H1 (cell line): Measurements from ENCODE around the gene SMIM7. TPM values are rescaled to one million over a fixed set of nuclear protein-coding genes. Genes with fewer than 3 reads are reported as not detected.

Experiments
- CTCF ChIA-PET: fragments of 300-600 bp; sonication (Branson Sonifier 250); formaldehyde crosslinking; loops from one replicate; lab custom pipeline; 2021; ENCODE audit not compliant: partially characterized antibody; lab: Charles Lee
- POLR2A ChIA-PET: fragments of 300-600 bp; sonication (Branson Sonifier 250); formaldehyde crosslinking; loops from one replicate; lab custom pipeline; 2021; ENCODE audit warnings: inconsistent platforms; ENCODE audit not compliant: partially characterized antibody; lab: Charles Lee
- DNase-seq, 2 experiments: peaks; one replicate each; pipeline versions ENCODE4 v3.0.0 to v3.0.0-alpha.2; 2010 to 2022; ENCODE audit warnings: low spot score in 2 of 2, low read depth in 1 of 2, mixed read lengths in 1 of 2
- FAIRE-seq: peaks from 2 replicates; lab custom pipeline; 2011; peaks lifted over from hg19 to GRCh38; lab: Jason Lieb, UNC
- H2AFZ ChIP-seq: 2 replicates; pipeline ENCODE4 v1.8.1; 2012; ENCODE audit warnings: low read length, inconsistent platforms
- H2AK5ac ChIP-seq: 2 replicates; pipeline ENCODE4 v1.6.1; 2013; ENCODE audit warnings: low read depth, low read length
- H2BK120ac ChIP-seq: replicated peaks from 2 replicates; pipeline ENCODE3; 2013; ENCODE audit warnings: low read depth, low read length, inconsistent platforms
- H2BK12ac ChIP-seq: 2 replicates; pipeline ENCODE4 v1.6.1; 2013; ENCODE audit warnings: low read depth, low read length
- H2BK15ac ChIP-seq: 2 replicates; pipeline ENCODE4 v1.6.1; 2013; ENCODE audit warnings: low read length
- H2BK20ac ChIP-seq: 2 replicates; pipeline ENCODE4 v1.6.1; 2013; ENCODE audit warnings: low read length
- H2BK5ac ChIP-seq: 2 replicates; pipeline ENCODE4 v1.6.1; 2013; ENCODE audit warnings: low read depth, low read length
- H3K14ac ChIP-seq: 2 replicates; pipeline ENCODE4 v1.6.1; 2013; ENCODE audit warnings: inconsistent platforms; ENCODE audit not compliant: insufficient read length
- H3K18ac ChIP-seq: 2 replicates; pipeline ENCODE4 v1.6.1; 2013; ENCODE audit warnings: low read length; ENCODE audit errors: extremely low read depth
- H3K23ac ChIP-seq: 2 replicates; pipeline ENCODE4 v1.6.1; 2013; ENCODE audit warnings: inconsistent platforms; ENCODE audit not compliant: insufficient read length
- H3K23me2 ChIP-seq: 2 replicates; pipeline ENCODE4 v1.6.1; 2013; ENCODE audit warnings: low read depth, low read length
- H3K27ac ChIP-seq: 2 replicates; pipeline ENCODE4 v1.6.1; 2011; ENCODE audit warnings: low read depth, low read length, inconsistent platforms
- H3K27me3 ChIP-seq, 4 experiments: replicated peaks in 1 of 4; 1 replicate in 1 of 4; 2 replicates in 3 of 4; pipeline versions ENCODE4 v1.6.1 to v1.8.1; 2011 to 2013; ENCODE audit warnings: low read length in 3 of 4, mild to moderate bottlenecking in 3 of 4, inconsistent platforms in 2 of 4, mixed read lengths in 2 of 4, moderate library complexity in 1 of 4; ENCODE audit not compliant: control insufficient read depth in 3 of 4, insufficient read depth in 3 of 4; ENCODE audit errors: extremely low read depth in 1 of 4
- H3K36me3 ChIP-seq, 4 experiments: 2 replicates each; pipeline versions ENCODE4 v1.6.1 to v1.8.1; 2011 to 2013; ENCODE audit warnings: mild to moderate bottlenecking in 4 of 4, low read length in 3 of 4, moderate library complexity in 2 of 4, control low read depth in 1 of 4, inconsistent platforms in 1 of 4; ENCODE audit not compliant: insufficient read depth in 4 of 4, control insufficient read depth in 2 of 4
- H3K4ac ChIP-seq: replicated peaks from 2 replicates; pipeline ENCODE3; 2013; ENCODE audit warnings: low read length, low read depth, mixed read lengths, inconsistent platforms; ENCODE audit not compliant: insufficient read length
- H3K4me1 ChIP-seq, 4 experiments: replicated peaks in 1 of 4; 1 replicate in 1 of 4; 2 replicates in 3 of 4; pipeline versions ENCODE4 v1.6.1 to v1.8.1; 2011 to 2013; ENCODE audit warnings: low read length in 3 of 4, inconsistent platforms in 2 of 4, mixed read lengths in 1 of 4; ENCODE audit not compliant: insufficient read depth in 4 of 4, control insufficient read depth in 3 of 4
- H3K4me2 ChIP-seq, 2 experiments: 2 replicates each; pipeline versions ENCODE4 v1.6.1 to v1.8.1; 2011 to 2013; ENCODE audit warnings: low read depth in 2 of 2, low read length in 2 of 2, control low read depth in 1 of 2, inconsistent platforms in 1 of 2, mild to moderate bottlenecking in 1 of 2; ENCODE audit not compliant: insufficient read depth in 1 of 2
- H3K4me3 ChIP-seq, 4 experiments: fragments of 200-600, 300-600 bp in 1 of 4; sonication (generic), shearing (Covaris generic), sonication (Bioruptor Twin) in 1 of 4; 2 replicates each; pipeline versions ENCODE4 v1.5.1 to v1.8.1; 2011 to 2016; ENCODE audit warnings: low read length in 4 of 4, low read depth in 3 of 4, control low read depth in 2 of 4, inconsistent platforms in 2 of 4, mild to moderate bottlenecking in 2 of 4, mixed read lengths in 1 of 4, moderate library complexity in 1 of 4; ENCODE audit not compliant: insufficient read depth in 2 of 4; ENCODE audit errors: extremely low read depth in 1 of 4
- H3K56ac ChIP-seq: replicated peaks from 2 replicates; pipeline ENCODE3; 2013; ENCODE audit warnings: low read depth, mild to moderate bottlenecking, mixed read lengths, low read length, inconsistent platforms; ENCODE audit not compliant: insufficient read length
- H3K79me1 ChIP-seq: 2 replicates; pipeline ENCODE4 v1.6.1; 2013; ENCODE audit warnings: low read depth, low read length, control low read depth
- H3K79me2 ChIP-seq, 2 experiments: 2 replicates each; pipeline versions ENCODE4 v1.6.1 to v1.8.1; 2012 to 2013; ENCODE audit warnings: low read length in 2 of 2, mild to moderate bottlenecking in 2 of 2, inconsistent platforms in 1 of 2; ENCODE audit not compliant: insufficient read depth in 2 of 2, control insufficient read depth in 1 of 2
- H3K9ac ChIP-seq, 4 experiments: replicated peaks in 1 of 4; 1 replicate in 1 of 4; 2 replicates in 3 of 4; pipeline versions ENCODE4 v1.6.1 to v1.8.1; 2011 to 2013; ENCODE audit warnings: low read depth in 3 of 4, low read length in 3 of 4, control low read depth in 2 of 4, mild to moderate bottlenecking in 2 of 4, moderate library complexity in 2 of 4, inconsistent platforms in 1 of 4; ENCODE audit errors: extremely low read depth in 1 of 4
- H3K9me3 ChIP-seq, 2 experiments: 2 replicates each; pipeline versions ENCODE4 v1.6.1 to v1.8.1; 2012 to 2013; ENCODE audit warnings: mild to moderate bottlenecking in 2 of 2, moderate library complexity in 2 of 2, control low read depth in 1 of 2, inconsistent platforms in 1 of 2, low read depth in 1 of 2, low read length in 1 of 2, mixed read lengths in 1 of 2; ENCODE audit not compliant: insufficient read depth in 2 of 2
- H4K20me1 ChIP-seq, 2 experiments: replicated peaks in 1 of 2; 2 replicates each; pipeline versions ENCODE3 to v1.8.1; 2011 to 2013; ENCODE audit warnings: inconsistent platforms in 2 of 2, low read length in 2 of 2, mild to moderate bottlenecking in 1 of 2; ENCODE audit not compliant: insufficient read depth in 2 of 2, control insufficient read depth in 1 of 2
- H4K5ac ChIP-seq: 2 replicates; pipeline ENCODE4 v1.6.1; 2013; ENCODE audit warnings: low read length, low read depth, mixed read lengths, inconsistent platforms; ENCODE audit not compliant: insufficient read length
- H4K8ac ChIP-seq: 2 replicates; pipeline ENCODE4 v1.8.0; 2013; ENCODE audit warnings: mild to moderate bottlenecking, moderate library complexity, low read length, inconsistent platforms; ENCODE audit not compliant: insufficient read depth; ENCODE audit errors: extremely low read depth
- H4K91ac ChIP-seq: replicated peaks from 2 replicates; pipeline ENCODE3; 2013; ENCODE audit warnings: low read length, mixed read lengths, inconsistent platforms; ENCODE audit not compliant: insufficient read length
- ASH2L ChIP-seq: fragments of 200-600, 300-600 bp; sonication (generic); IDR thresholded peaks from one replicate; pipeline ENCODE4 v1.7.1; 2017; ENCODE audit warnings: low read length
- EZH2 ChIP-seq: fragments of 200-600 bp; sonication (generic); IDR thresholded peaks from 2 replicates; pipeline ENCODE4 v1.7.1; 2012; ENCODE audit warnings: low read depth, mild to moderate bottlenecking, moderate library complexity, low read length, inconsistent platforms; ENCODE audit not compliant: severe bottlenecking
- GABPA ChIP-seq: IDR thresholded peaks from 2 replicates; pipeline ENCODE4 v1.6.1; 2011; ENCODE audit warnings: mild to moderate bottlenecking, low read length, moderate library complexity, borderline replicate concordance; ENCODE audit not compliant: insufficient read depth
- KDM1A ChIP-seq: fragments of 200-600, 300-600 bp; sonication (generic); IDR thresholded peaks from 2 replicates; pipeline ENCODE4 v1.7.1; 2016; ENCODE audit warnings: mild to moderate bottlenecking, low read length, borderline replicate concordance
- KDM4A ChIP-seq: IDR thresholded peaks from one replicate; pipeline ENCODE4 v1.7.1; 2012; ENCODE audit warnings: low read depth, mild to moderate bottlenecking, moderate library complexity, low read length, inconsistent platforms; ENCODE audit not compliant: severe bottlenecking
- SIX5 ChIP-seq: IDR thresholded peaks from 2 replicates; pipeline ENCODE4 v1.6.1; 2011; ENCODE audit warnings: mild to moderate bottlenecking, low read depth, low read length
- SP2 ChIP-seq: IDR thresholded peaks from 2 replicates; pipeline ENCODE4 v1.6.1; 2012; ENCODE audit warnings: mild to moderate bottlenecking, low read length, inconsistent platforms
- WGBS, 2 experiments: shearing (Covaris generic) in 1 of 2; methylation state at CpG; one replicate each; pipeline versions ENCODE4 v1.1.6 to v1.1.7; 2013 to 2015; ENCODE audit warnings: low lambda C conversion rate in 2 of 2, mixed read lengths in 2 of 2, inconsistent platforms in 1 of 2, low coverage in 1 of 2, missing lambda C conversion rate in 1 of 2; ENCODE audit not compliant: insufficient replicate concordance in 2 of 2, insufficient coverage in 1 of 2, insufficient read length in 1 of 2; ENCODE audit errors: extremely low coverage in 1 of 2, missing lambda C conversion rate in 1 of 2; 5-methylcytosine and 5-hydroxymethylcytosine counted together
- polyA plus RNA-seq, 7 experiments: library from polyadenylated mRNA; depleted of rRNA in 3 of 7; stranded (reverse) in 5 of 7; unstranded in 2 of 7; fragments of >200 nt in 5 of 7; fragments of 200-250 nt in 2 of 7; gene quantifications; 1 replicate in 5 of 7; 2 replicates in 1 of 7; 4 replicates in 1 of 7; pipeline versions ENCODE4 v1.2.1 to v1.2.3, GENCODE V29; 2011 to 2013; ENCODE audit warnings: missing spikeins in 2 of 7, mixed read lengths in 2 of 7
- total RNA-seq: library from RNA; stranded (reverse); fragmentation: NEBNext Ultra II Directional; extraction: Animal tissue kit (Norgen Biotek cat#: 25700); gene quantifications from 2 replicates; pipeline ENCODE4 v1.2.1, GENCODE V29; 2021

Gene SMIM7
- total and polyA plus RNA-seq, 2 of the 8 experiments (the other 6 are each of a cell fraction or from before 2014, with no cell fraction given), result 55.5 to 67.5 TPM

GRCh38 chr19:16623066-16623465 lies 36.9 kb downstream of the SMIM7 start:
- no peak for FAIRE-seq
- Histone ChIP-seq H4K91ac (no peak overlapping the region), H3K9me3 (no peaks in the 10 kb centered on the region), H4K8ac (peak overlapping the region; percentile 19; the same call in 1 of the 2 replicates), H3K79me2 (peaks cover 25 to 96% of the 10 kb centered on the region in 2 experiments), H3K18ac (no peak overlapping the region), H4K5ac (no peak overlapping the region), H3K4me1 (peaks cover 0 to 8% (median 0%) of the 10 kb centered on the region in 4 experiments; a peak in 4 of 7 replicates), H2BK20ac (no peak overlapping the region), H3K23me2 (peaks cover 7% of the 10 kb centered on the region; the same call in 1 of the 2 replicates), H3K79me1 (peaks cover 56% of the 10 kb centered on the region), H2BK5ac (no peak overlapping the region), H3K36me3 (peaks cover 0 to 5% (median 0%) of the 10 kb centered on the region in 4 experiments; a peak in 5 of 8 replicates), H2AK5ac (no peak overlapping the region), H3K27me3 (no peaks in the 10 kb centered on the region), H2BK120ac (no peak overlapping the region), H3K14ac (no peak overlapping the region), H2AFZ (no peak overlapping the region), H3K56ac (no peak overlapping the region), H3K27ac (no peak overlapping the region), H3K4me3 (no peak overlapping the region), H2BK12ac (no peak overlapping the region), H3K23ac (no peak overlapping the region), H3K4me2 (no peak overlapping the region), H4K20me1 (peaks cover 32 to 67% of the 10 kb centered on the region in 2 experiments), H2BK15ac (no peak overlapping the region), H3K4ac (no peak overlapping the region), H3K9ac (no peak overlapping the region)
- TF ChIP-seq SIX5, result no peak
- TF ChIP-seq SP2, result no peak
- TF ChIP-seq KDM1A, result no peak
- TF ChIP-seq ASH2L, result no peak
- no peak for TF ChIP-seq KDM4A
- no peak for TF ChIP-seq GABPA
- TF ChIP-seq EZH2, result no peak
- 100% methylated on average over 2 of the region's 2 CpGs; no CpG with 5 or more reads in 1 of the 2 experiments for WGBS, 2 experiments
- DNase-seq, result no peak
- CTCF ChIA-PET, result no interaction called here
- POLR2A ChIA-PET, result interaction anchor here (1.2 kb wide), 1 partner anchor 9 kb away, joined by 4 read pairs; no protein-coding TSS in a partner anchor
